A673 (cell line): ENCODE data around the gene TBC1D25.

Experiments used
- CTCF ChIP-seq: fragments of 300-800, 200-600 bp; sonication (generic); conservative IDR thresholded peaks from 2 replicates; pipeline ENCODE4 v1.5.1; 2017; ENCODE audit warnings: low read depth, mild to moderate bottlenecking, antibody characterized with exemption, low read length, moderate library complexity, mixed read lengths
- EZH2 ChIP-seq: fragments of 200-600 bp; sonication (generic); IDR thresholded peaks from 2 replicates; pipeline ENCODE4 v1.6.1; 2017; ENCODE audit warnings: borderline replicate concordance, low read depth, mild to moderate bottlenecking, mixed read lengths, antibody characterized with exemption, low read length; ENCODE audit not compliant: poor library complexity, severe bottlenecking

GRCh38 chrX:48590203-48591103 is 50.9 kb downstream of the TBC1D25 start:
- TF ChIP-seq CTCF, result no peak
- no peak for TF ChIP-seq EZH2
